Measurements from ENCODE around the gene DLGAP4.
A peak's percentile ranks its signal among the peaks of the same experiment; 100 is the strongest.

The DLGAP4 gene

DNA sequence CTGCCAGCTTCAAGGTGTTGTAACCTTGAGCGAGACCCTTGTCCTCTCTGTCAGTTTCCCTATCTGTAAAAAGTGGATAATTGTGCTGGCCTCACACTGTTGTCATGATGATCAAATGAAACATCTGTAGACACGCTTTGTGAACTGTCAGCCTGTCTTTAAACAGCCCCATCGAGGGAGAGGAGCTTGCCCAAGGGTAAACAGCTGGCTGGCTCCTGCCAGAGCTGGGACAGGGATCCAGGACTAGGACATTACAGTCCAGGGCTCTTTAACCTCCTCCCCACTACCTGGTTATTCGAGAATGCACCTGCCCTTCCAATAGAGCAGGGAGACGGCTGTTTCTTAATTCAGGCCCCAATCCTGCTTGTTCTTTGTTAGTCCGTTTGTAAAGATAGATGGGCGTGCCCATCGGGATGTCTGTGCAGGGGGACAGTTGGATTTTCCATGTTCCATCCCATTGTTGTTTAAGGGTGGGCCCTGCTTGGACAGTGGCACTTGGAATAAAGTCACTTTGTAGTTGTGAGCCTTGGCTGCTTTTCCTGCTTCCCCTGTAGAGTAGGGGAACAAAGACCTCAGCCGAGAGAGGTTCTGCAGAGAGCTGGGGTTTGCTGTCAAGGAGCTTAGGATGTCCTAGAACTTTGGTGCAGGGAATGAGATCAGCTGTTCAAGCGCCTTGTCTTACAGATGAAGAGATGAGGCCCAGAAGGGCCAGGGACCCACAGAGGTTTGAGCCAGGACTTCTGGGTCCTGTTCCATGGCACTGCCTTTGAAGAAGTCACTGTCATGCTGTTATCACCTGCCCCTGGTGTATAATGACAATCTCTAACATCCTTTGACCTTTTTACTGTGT, 157.3 kb downstream of the DLGAP4 start:
- in situ Hi-C loops (cut with HindIII; ENCODE audit: low sequenced_read_pairs) = no loop called here
- TF ChIP-seq, protein P1, sequence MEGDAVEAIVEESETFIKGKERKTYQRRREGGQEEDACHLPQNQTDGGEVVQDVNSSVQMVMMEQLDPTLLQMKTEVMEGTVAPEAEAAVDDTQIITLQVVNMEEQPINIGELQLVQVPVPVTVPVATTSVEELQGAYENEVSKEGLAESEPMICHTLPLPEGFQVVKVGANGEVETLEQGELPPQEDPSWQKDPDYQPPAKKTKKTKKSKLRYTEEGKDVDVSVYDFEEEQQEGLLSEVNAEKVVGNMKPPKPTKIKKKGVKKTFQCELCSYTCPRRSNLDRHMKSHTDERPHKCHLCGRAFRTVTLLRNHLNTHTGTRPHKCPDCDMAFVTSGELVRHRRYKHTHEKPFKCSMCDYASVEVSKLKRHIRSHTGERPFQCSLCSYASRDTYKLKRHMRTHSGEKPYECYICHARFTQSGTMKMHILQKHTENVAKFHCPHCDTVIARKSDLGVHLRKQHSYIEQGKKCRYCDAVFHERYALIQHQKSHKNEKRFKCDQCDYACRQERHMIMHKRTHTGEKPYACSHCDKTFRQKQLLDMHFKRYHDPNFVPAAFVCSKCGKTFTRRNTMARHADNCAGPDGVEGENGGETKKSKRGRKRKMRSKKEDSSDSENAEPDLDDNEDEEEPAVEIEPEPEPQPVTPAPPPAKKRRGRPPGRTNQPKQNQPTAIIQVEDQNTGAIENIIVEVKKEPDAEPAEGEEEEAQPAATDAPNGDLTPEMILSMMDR (IDR thresholded peaks at IDR 0.05; ENCODE audit: low read depth, low read length) = no peak
- no peak for DNase-seq (ENCODE audit: low read depth, low spot score)
- peak overlapping the region; percentile 97 for H3K4me3 ChIP-seq (ENCODE audit: low read depth, low read length)

DNA sequence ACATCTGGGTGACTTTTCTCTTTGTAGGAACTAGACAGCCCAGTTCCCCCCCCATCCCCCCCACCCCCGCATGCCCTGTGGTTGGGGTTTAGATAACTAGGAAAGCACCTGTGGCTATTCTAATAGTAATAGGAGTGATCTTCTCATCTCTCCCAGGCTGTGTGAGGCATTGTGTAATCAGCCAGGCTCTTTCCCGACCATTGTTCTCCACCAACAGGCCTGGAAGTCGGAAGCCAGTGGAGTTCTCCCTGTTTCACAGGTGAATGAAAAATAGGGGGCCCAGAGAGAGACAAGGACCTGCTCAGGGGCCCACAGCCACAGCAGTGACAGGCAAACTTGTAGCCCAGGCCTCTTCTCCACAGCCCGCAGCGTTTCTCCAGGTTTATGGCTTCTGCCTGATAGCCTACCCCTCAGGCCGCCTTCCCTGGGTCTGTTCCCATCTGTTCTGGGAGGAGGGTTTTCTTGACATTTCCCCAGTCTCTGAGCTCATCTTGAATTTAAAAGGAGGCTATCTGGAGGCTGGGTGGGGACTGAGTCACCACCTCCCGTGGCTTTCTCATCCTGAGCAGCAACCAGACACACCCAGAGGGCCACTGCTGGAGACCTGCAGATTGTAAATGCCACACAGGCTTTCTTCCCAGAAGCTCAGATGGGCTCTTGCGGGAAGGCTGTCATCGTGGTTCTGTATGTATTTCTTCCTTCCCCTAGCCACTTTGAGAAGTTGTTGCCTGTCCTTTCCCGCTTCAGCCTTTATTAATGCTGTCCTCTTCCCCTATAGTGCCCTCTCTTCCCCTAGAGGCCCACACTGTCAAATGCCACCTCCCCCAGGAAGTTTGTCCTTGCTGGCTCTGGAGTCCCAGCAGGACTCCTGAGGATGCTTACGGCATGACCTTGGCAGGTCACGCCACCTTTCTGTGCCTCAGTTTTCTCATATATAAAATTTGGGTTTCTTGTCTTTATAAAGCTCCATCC, 159.3 kb downstream of the DLGAP4 start:
- TF ChIP-seq, protein P1 (IDR thresholded peaks at IDR 0.05; ENCODE audit: low read depth, low read length) = no peak
- DNase-seq (ENCODE audit: low read depth, low spot score) = peak; percentile 91
- H3K4me3 ChIP-seq (ENCODE audit: low read depth, low read length) = no peak overlapping the region
- in situ Hi-C loops (cut with HindIII; ENCODE audit: low sequenced_read_pairs) = no loop called here

DNA sequence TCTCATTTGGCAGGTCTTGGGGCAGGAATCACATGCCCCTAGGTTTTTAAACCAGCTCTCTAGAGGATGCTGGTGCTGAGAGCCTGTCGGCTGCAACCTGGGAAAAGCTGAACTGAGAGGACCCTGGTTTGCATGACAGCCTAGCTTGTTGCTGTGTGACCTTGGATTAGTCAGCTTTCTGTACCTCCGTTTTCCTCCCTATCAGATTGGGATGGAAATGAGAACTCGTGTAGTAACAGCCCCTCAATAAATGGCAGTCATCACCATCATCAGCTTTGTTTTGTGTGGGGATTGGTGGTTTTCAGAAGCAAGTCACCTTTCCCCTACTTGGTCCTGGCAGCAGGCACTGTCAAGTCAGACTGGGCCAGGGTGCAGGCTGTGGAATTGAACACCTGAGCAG, 159.9 kb downstream of the DLGAP4 start:
- TF ChIP-seq, protein P1 (IDR thresholded peaks at IDR 0.05; ENCODE audit: low read depth, low read length) = no peak
- H3K4me3 ChIP-seq (ENCODE audit: low read depth, low read length) = no peak overlapping the region
- in situ Hi-C loops (cut with HindIII; ENCODE audit: low sequenced_read_pairs) = no loop called here
- no peak for DNase-seq (ENCODE audit: low read depth, low spot score)

DNA sequence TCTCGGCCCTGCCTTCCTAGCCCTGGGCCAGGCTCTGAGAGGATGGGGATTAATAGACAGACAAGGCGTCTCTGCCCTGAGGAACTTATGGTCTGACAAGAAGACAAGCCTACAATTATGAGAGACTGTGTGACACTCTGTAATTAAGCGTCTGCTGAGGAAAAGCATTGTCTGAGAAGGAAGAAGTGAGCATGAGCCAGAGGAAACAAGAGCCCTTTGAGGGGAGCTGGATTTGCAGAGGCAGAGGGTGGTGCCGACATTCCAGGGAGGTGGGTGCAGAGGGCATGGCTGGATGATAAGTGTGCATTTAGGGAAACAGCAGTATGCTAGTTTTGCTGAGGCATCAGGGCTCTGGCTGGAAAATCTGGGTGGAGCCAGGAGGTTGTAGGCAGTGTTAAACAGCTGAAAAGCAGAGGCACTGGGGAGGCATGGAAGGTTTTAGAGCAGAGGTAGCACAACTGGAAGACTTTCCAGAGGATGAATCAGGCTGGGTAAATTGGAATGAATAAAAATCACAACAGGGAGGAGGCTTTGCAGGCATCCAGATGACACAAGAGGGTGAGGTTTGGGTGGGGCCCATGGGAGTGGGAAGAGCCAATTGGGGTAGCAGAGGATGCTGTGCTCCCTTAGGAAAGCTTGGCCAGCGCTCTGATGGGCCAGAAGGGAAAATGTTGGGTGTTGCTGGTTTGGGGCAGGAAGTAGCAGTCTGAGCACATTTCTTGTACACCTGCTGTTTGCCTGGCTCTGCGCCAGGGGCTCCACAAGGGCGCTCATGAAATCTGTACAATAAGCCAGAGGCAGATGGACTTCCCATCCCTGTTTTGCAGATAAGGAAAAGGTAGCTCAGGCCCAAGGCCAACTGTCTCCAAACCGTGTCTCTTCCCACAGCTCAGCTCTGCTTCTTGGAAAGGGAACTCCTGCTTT, 161.2 kb downstream of the DLGAP4 start:
- no peak overlapping the region for H3K4me3 ChIP-seq (ENCODE audit: low read depth, low read length)
- TF ChIP-seq, protein P1 (IDR thresholded peaks at IDR 0.05; ENCODE audit: low read depth, low read length) = no peak

DNA sequence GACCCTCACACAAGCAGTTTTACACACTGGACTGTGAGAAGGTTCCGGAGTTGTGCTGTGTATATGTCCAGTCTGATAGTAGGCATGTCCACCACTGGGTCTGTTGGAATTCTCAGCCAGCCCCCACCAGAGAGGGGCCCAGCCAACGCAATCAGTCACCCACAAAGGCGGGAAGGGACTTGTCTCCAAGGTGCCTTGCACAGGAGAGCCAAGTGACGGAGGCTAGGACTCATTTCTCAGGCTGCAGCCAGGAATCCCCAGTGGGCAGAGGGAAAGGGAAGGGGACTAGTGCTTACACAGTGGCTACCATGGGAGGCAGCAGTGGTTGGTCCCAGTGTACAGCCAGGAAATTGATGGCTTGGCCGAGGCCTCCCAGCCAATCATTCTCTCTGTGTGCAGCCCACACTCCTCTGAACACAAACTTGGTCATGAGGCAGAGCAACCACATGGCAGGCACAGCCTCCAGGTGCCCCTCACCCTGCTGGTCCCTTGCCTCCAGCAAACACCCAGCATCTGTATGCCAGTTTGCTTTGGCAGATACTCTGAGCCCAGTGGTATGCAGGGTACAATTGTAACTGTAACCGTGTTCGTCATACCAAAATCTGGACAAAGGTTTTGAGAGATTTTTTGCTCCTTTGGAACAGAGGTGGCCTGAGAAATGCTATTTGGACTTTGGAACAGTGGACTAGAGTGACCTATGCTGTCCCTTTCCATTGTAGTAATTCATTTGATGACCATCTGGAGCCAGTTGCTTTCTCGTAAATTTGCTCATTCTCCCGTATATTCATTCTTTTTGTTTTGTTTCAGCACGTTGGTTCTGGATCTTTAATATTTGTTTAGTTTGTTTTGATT, 162.2 kb downstream of the DLGAP4 start:
- DNase-seq (ENCODE audit: low read depth, low spot score) = peak; percentile 44
- TF ChIP-seq, protein P1 (IDR thresholded peaks at IDR 0.05; ENCODE audit: low read depth, low read length) = no peak
- H3K4me3 ChIP-seq (ENCODE audit: low read depth, low read length) = no peak overlapping the region
- in situ Hi-C loops (cut with HindIII; ENCODE audit: low sequenced_read_pairs) = no loop called here

More for the DNA sequence above, 161.2 kb downstream of the DLGAP4 start:
- in situ Hi-C loops (cut with HindIII; ENCODE audit: low sequenced_read_pairs) = no loop called here
- DNase-seq (ENCODE audit: low read depth, low spot score) = peak; percentile 43

All from astrocyte of the spinal cord (primary cell).